GM12891 (cell line): ENCODE results near the gene SORCS2.

ENCODE experiments used
- POLR2A ChIP-seq: IDR thresholded peaks from 2 replicates; pipeline ENCODE4 v1.6.1; 2011; ENCODE audit warnings: low read depth, low read length, control low read depth
- POLR2AphosphoS5 ChIP-seq: IDR thresholded peaks from 2 replicates; pipeline ENCODE4 v1.6.1; 2011; ENCODE audit warnings: low read depth, low read length, control low read depth
- SPI1 ChIP-seq: IDR thresholded peaks from 2 replicates; pipeline ENCODE4 v1.6.1; 2011; ENCODE audit warnings: low read depth, low read length, control low read depth

DNA sequence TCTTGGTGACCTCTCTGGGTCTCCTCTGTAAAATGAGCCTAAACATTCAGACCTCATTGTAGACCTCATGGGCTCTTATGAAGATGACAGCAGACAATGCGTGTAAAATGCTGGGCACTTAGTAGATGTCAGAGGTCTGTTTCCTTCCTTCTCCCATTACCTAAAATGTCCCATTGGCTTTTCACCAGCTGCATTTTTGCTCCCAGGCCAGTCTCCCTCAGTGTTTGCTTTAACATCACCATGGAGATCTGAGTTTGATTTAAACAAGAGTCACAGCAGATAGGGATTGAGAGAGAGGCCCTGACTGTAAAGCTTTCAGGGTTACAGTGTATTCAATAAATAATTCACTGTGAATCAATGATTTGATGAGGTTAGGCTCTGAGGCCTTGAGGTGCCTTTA is 218.1 kb downstream of the SORCS2 start:
- TF ChIP-seq POLR2A (no peak), SPI1 (no peak), POLR2AphosphoS5 (no peak)
